NCI-H524 treated with DMSO at 0.1 percent for 48 hours (cell line): Measurements from ENCODE around the gene CNST.
"Not testable (repeated sequence)": the region's sequence is repeated elsewhere in the genome, so short reads cannot be mapped to it uniquely, and the experiment has no call there.

Source experiments
- DNase-seq: peaks from one replicate; lab custom pipeline; 2025; lab: John Stamatoyannopoulos, UW

Gene CNST

DNA sequence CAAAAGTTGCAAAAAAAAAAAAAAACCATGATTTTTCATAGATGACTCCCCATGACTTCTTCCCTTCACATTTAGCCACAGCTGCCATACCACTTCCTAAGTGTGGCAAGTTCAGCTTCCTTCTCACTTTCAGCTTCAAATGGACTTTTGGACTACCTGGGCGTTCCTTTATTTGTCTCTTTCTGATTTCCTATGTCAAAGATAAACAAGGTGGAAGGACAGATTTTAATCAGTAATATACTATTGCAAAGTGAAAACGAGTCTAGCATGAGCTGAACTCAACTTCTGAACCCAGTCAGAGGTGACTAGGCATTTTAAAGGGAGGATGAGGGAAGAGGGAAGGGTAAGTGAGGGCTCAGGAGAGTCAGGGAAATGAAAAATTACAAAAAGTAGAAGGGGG is 143.6 kb downstream of the CNST start:
- no peak for DNase-seq

DNA sequence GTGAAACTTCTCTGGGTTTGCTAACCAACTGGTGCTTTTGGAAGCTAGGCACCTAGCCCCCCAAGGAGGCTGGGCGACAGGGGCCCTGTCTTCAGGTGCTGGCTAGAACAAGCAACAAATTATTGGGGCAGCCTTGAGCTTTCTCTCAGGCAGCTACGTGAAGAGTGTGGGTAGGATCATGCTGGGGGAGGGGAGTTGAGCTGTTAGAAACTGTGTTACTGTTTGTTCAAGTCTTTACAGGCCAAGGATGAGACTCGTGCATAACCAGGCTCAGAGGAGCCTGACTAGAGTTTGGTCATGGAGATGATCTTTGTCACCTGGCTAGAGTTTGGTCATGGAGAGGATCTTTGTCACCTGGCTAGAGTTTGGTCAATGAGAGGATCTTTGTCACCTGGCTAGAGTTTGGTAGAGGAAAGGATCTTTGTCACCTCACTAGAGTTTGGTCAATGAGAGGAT is 145.3 kb downstream of the CNST start:
- no peak for DNase-seq

GRCh38 chr1:246712428-246712827 is 146.2 kb downstream of the CNST start:
- not testable (repeated sequence) for DNase-seq
